Adrenal gland (tissue), 12 donors: ENCODE results near the gene MDGA2. TPM values are rescaled to one million over a fixed set of nuclear protein-coding genes. Genes with fewer than 3 reads are reported as not detected.

ENCODE experiments used
- DNase-seq, 7 donors: peaks; one replicate each; pipeline ENCODE4 v3.0.0-alpha.2; 2019 to 2020
- H3K27ac ChIP-seq, 5 donors: fragments of 200-600 bp; sonication (generic) in 4 of 5; 1 replicate in 3 of 5; 2 replicates in 2 of 5; pipeline versions ENCODE4 v1.5.1 to v1.8.0; 2016 to 2020; ENCODE audit warnings: mild to moderate bottlenecking in 1 of 5
- H3K27me3 ChIP-seq: fragments of 200-600 bp; 2 replicates; pipeline ENCODE4 v1.8.0; 2021
- H3K36me3 ChIP-seq, 2 donors: fragments of 200-600 bp; replicated peaks in 1 of 2; 1 replicate in 1 of 2; 2 replicates in 1 of 2; pipeline versions ENCODE4 v1.5.1 to v1.8.0; 2018 to 2022
- H3K4me1 ChIP-seq, 2 donors: fragments of 200-600 bp; replicated peaks in 1 of 2; 1 replicate in 1 of 2; 2 replicates in 1 of 2; pipeline versions ENCODE4 v1.5.1 to v1.8.0; 2018 to 2021
- H3K4me3 ChIP-seq, 4 donors: fragments of 200-600 bp; sonication (generic) in 3 of 4; one replicate each; pipeline ENCODE4 v1.5.1; 2016 to 2018
- H3K9me3 ChIP-seq, 3 donors: fragments of 200-600 bp; sonication (generic) in 1 of 3; replicated peaks in 1 of 3; 1 replicate in 2 of 3; 2 replicates in 1 of 3; pipeline versions ENCODE4 v1.5.1 to v1.8.0; 2016 to 2021
- CTCF ChIP-seq, 6 experiments: fragments of 450-650 bp in 4 of 6; fragments of 200-600 bp in 2 of 6; sonication (generic) in 1 of 6; IDR thresholded peaks; 1 replicate in 5 of 6; 2 replicates in 1 of 6; pipeline versions ENCODE4 v1.5.1 to v1.8.0; 2016 to 2021; ENCODE audit warnings: antibody characterized with exemption in 6 of 6, mild to moderate bottlenecking in 2 of 6, moderate library complexity in 1 of 6
- POLR2A ChIP-seq, 2 donors: fragments of 450-650 bp; IDR thresholded peaks; one replicate each; pipeline ENCODE4 v1.6.1; 2017; ENCODE audit warnings: antibody characterized with exemption in 2 of 2, mild to moderate bottlenecking in 2 of 2, moderate library complexity in 1 of 2
- WGBS, 4 donors: extraction: QIAGEN DNeasy Blood & Tissue Kit in 2 of 4; methylation state at CpG; one replicate each; pipeline versions ENCODE4 v1.1.5 to v1.1.7; 2013 to 2017; 5-methylcytosine and 5-hydroxymethylcytosine counted together
- intact Hi-C, 2 donors: fragments of 100-400 bp; cut with DNase I; formaldehyde crosslinking; loops; one replicate each; pipeline versions ENCODE4 v1.14.1 to v1.15.0; 2022 to 2023
- polyA plus RNA-seq, 3 donors: library from polyadenylated mRNA; stranded (reverse); fragments of 200-250 nt in 2 of 3; fragments of 350-450 nt in 1 of 3; fragmentation: Illumina TruSeq in 1 of 3; extraction: RNeasy Lipid Tissue Mini Kit (QIAGEN cat#74804) in 1 of 3; gene quantifications; one replicate each; pipeline ENCODE4 v1.2.3, GENCODE V29; 2013 to 2014
- total RNA-seq, 9 donors: library from RNA; depleted of rRNA in 4 of 9; stranded (reverse); fragments of >200 nt in 4 of 9; fragments of 120-200 nt in 1 of 9; fragmentation: NEBNext Ultra II Directional in 1 of 9; extraction: Animal tissue kit (Norgen Biotek cat#: 25700) in 1 of 9; gene quantifications; one replicate each; pipeline versions ENCODE4 v1.1.0 to v1.2.4, GENCODE V29; 2013 to 2023
- donor health status: healthy with polysubstance abuse.
- donor health status: Bipolar disorder and iron deficiency.
- donor health status: DM: yes; HTN: yes; CAD: no.
- donor health status: DM: no; HTN: no; CAD: no.
- donor health status: DM: no; HTN: no; CAD: no.
- donor health status: DM: yes; HTN: yes; CAD: no.

MDGA2 gene
- total and polyA plus RNA-seq, 12 donors = 0.08 to 3.5 (median 0.34) TPM; not detected in 5

- H3K4me3 ChIP-seq = no peak overlapping the region
- 65 to 86% (median 80%) methylated on average over 6 of the region's 6 CpGs for WGBS, 4 donors
- no peak for DNase-seq
- H3K36me3 ChIP-seq = no peaks in the 10 kb centered on the region
- TF ChIP-seq CTCF (IDR thresholded peaks at IDR 0.05) (no peak), POLR2A (IDR thresholded peaks at IDR 0.05) (no peak)
- no peak overlapping the region for H3K27ac ChIP-seq
- H3K27me3 ChIP-seq = no peaks in the 10 kb centered on the region
- no peaks in the 10 kb centered on the region for H3K9me3 ChIP-seq
- intact Hi-C loops = no loop called here
- H3K4me1 ChIP-seq = no peaks in the 10 kb centered on the region
Measured at GRCh38 chr14:46985529-46986380, 689.6 kb downstream of the MDGA2 start.

GRCh38 chr14:46973295-46973694, 702.1 kb downstream of the MDGA2 start:
- Histone ChIP-seq H3K36me3 (no peaks in the 10 kb centered on the region), H3K9me3 (no peaks in the 10 kb centered on the region), H3K27me3 (no peaks in the 10 kb centered on the region), H3K4me3 (no peak overlapping the region), H3K4me1 (no peaks in the 10 kb centered on the region), H3K27ac (no peak overlapping the region)
- intact Hi-C loops = no loop called here
- 48 to 63% (median 57%) methylated on average over 2 of the region's 2 CpGs for WGBS, 4 donors
- DNase-seq = no peak
- no peak for TF ChIP-seq CTCF (IDR thresholded peaks at IDR 0.05)
- TF ChIP-seq POLR2A (IDR thresholded peaks at IDR 0.05) = no peak

GRCh38 chr14:46964378-46964777, 711.0 kb downstream of the MDGA2 start:
- H3K4me3 ChIP-seq = no peak overlapping the region
- TF ChIP-seq CTCF (IDR thresholded peaks at IDR 0.05) (no peak), POLR2A (IDR thresholded peaks at IDR 0.05) (no peak)
- H3K36me3 ChIP-seq = no peaks in the 10 kb centered on the region
- no peaks in the 10 kb centered on the region for H3K4me1 ChIP-seq
- WGBS, 4 donors = 63 to 76% (median 69%) methylated on average over 3 of the region's 3 CpGs
- no peak overlapping the region for H3K27ac ChIP-seq
- no peaks in the 10 kb centered on the region for H3K9me3 ChIP-seq
- no peak for DNase-seq
- intact Hi-C loops = no loop called here
- H3K27me3 ChIP-seq = no peaks in the 10 kb centered on the region

- Histone ChIP-seq H3K27me3 (no peaks in the 10 kb centered on the region), H3K27ac (no peak overlapping the region), H3K4me1 (no peaks in the 10 kb centered on the region), H3K9me3 (no peaks in the 10 kb centered on the region), H3K36me3 (no peaks in the 10 kb centered on the region), H3K4me3 (no peak overlapping the region)
- TF ChIP-seq POLR2A (IDR thresholded peaks at IDR 0.05) = no peak
- no peak for DNase-seq
- 65 to 94% (median 81%) methylated on average over 2 of the region's 2 CpGs for WGBS, 4 donors
- intact Hi-C loops = no loop called here
Measured at GRCh38 chr14:46951103-46951502, 724.3 kb downstream of the MDGA2 start.

- H3K4me3 ChIP-seq = no peak overlapping the region
- no peak for DNase-seq
- no peaks in the 10 kb centered on the region for H3K4me1 ChIP-seq
- intact Hi-C loops = no loop called here
- peaks cover 0 to 5% (median 0%) of the 10 kb centered on the region in 3 donors for H3K9me3 ChIP-seq
- WGBS, 4 donors = 82 to 85% (median 84%) methylated on average over 5 of the region's 5 CpGs
- no peak for TF ChIP-seq POLR2A (IDR thresholded peaks at IDR 0.05)
- no peak for TF ChIP-seq CTCF (IDR thresholded peaks at IDR 0.05)
- no peaks in the 10 kb centered on the region for H3K36me3 ChIP-seq
- H3K27ac ChIP-seq = no peak overlapping the region
- no peaks in the 10 kb centered on the region for H3K27me3 ChIP-seq
Measured at GRCh38 chr14:46940611-46941010, 734.8 kb downstream of the MDGA2 start.
